ENCODE results near the gene LGR4.

DNA sequence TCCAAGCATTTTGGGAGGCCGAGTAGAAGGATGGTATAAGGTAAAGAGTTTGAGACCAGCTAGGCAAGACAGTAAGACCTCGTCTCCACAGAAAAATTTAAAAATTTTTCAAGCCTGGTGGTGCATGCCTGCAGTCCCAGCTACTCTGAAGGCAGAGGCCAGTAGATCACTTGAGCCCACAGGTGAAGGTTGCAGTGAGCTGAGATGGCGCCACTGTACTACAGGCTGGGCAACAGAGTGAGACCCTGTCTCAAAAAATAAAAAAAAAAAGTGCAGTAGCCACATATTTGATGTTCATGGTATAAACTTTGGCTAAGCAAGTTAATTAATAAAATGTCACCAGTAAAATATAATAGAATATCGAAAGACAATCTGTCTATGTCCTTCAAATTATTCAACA is 27.0 kb downstream of the LGR4 start:
- TF ChIP-seq, protein P1, sequence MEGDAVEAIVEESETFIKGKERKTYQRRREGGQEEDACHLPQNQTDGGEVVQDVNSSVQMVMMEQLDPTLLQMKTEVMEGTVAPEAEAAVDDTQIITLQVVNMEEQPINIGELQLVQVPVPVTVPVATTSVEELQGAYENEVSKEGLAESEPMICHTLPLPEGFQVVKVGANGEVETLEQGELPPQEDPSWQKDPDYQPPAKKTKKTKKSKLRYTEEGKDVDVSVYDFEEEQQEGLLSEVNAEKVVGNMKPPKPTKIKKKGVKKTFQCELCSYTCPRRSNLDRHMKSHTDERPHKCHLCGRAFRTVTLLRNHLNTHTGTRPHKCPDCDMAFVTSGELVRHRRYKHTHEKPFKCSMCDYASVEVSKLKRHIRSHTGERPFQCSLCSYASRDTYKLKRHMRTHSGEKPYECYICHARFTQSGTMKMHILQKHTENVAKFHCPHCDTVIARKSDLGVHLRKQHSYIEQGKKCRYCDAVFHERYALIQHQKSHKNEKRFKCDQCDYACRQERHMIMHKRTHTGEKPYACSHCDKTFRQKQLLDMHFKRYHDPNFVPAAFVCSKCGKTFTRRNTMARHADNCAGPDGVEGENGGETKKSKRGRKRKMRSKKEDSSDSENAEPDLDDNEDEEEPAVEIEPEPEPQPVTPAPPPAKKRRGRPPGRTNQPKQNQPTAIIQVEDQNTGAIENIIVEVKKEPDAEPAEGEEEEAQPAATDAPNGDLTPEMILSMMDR (IDR thresholded peaks at IDR 0.05) = no peak
- TF ChIP-seq ZFX (IDR thresholded peaks at IDR 0.05; ENCODE audit: borderline replicate concordance) = no peak

All from 22Rv1 (cell line).